ENCODE results near the gene C9orf153. TPM values are rescaled to one million over a fixed set of nuclear protein-coding genes. Genes with fewer than 3 reads are reported as not detected.
A peak's percentile ranks its signal among the peaks of the same experiment; 100 is the strongest.

Gene C9orf153
- total RNA-seq, 4 donors from 2014 or later, result 0.66 to 2.9 (median 1.2) TPM

- TF ChIP-seq, protein P1, sequence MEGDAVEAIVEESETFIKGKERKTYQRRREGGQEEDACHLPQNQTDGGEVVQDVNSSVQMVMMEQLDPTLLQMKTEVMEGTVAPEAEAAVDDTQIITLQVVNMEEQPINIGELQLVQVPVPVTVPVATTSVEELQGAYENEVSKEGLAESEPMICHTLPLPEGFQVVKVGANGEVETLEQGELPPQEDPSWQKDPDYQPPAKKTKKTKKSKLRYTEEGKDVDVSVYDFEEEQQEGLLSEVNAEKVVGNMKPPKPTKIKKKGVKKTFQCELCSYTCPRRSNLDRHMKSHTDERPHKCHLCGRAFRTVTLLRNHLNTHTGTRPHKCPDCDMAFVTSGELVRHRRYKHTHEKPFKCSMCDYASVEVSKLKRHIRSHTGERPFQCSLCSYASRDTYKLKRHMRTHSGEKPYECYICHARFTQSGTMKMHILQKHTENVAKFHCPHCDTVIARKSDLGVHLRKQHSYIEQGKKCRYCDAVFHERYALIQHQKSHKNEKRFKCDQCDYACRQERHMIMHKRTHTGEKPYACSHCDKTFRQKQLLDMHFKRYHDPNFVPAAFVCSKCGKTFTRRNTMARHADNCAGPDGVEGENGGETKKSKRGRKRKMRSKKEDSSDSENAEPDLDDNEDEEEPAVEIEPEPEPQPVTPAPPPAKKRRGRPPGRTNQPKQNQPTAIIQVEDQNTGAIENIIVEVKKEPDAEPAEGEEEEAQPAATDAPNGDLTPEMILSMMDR (IDR thresholded peaks at IDR 0.05), result no peak
- TF ChIP-seq POLR2A (IDR thresholded peaks at IDR 0.05), result no peak
- TF ChIP-seq EP300 (IDR thresholded peaks at IDR 0.05), result no peak
- Histone ChIP-seq H3K9me3 (no peaks in the 10 kb centered on the region), H3K4me3 (peak overlapping the region; percentile 77 to 96 (median 87)), H3K36me3 (no peaks in the 10 kb centered on the region), H3K4me1 (peaks cover 0 to 47% (median 18%) of the 10 kb centered on the region in 4 donors), H3K27ac (peak overlapping the region; percentile 95 to 100 (median 99)), H3K27me3 (no peaks in the 10 kb centered on the region)
- DNase-seq (ENCODE audit: low spot score in 2 of 2), result no peak
- WGBS, 2 donors, result 1 to 2% methylated on average over 3 to 15 of the region's 31 CpGs
These were observed 22.2 kb upstream of the C9orf153 start for GRCh38 chr9:86281593-86282076.

DNA sequence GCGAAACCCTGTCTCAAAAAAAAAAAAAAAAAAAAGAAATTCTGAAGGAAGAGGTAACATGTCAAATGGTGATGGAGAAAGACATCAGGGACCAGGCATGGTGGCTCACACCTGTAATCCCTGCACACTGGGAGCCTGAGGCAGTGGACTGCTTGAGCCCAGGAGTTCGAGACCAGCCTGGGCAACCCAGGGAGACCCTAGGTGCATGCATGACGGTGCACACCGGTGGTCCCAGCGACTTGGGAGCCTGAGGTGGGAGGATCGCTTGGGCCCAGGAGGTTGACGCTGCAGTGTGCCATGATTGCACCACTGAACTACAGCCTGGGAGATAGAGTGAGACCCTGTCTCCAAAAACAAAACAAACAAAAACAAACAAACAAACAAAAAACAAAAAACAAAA is 21.1 kb upstream of the C9orf153 start:
- Histone ChIP-seq H3K4me1 (peaks cover 0 to 56% (median 18%) of the 10 kb centered on the region in 4 donors), H3K9me3 (no peaks in the 10 kb centered on the region), H3K4me3 (no peak overlapping the region), H3K27me3 (no peaks in the 10 kb centered on the region), H3K36me3 (no peaks in the 10 kb centered on the region), H3K27ac (peak overlapping the region in 1 of 4 donors; percentile 99)
- no peak for TF ChIP-seq POLR2A (IDR thresholded peaks at IDR 0.05)
- TF ChIP-seq, protein P1 (IDR thresholded peaks at IDR 0.05), result no peak
- TF ChIP-seq EP300 (IDR thresholded peaks at IDR 0.05), result no peak
- DNase-seq (ENCODE audit: low spot score in 2 of 2), result no peak
- WGBS, 2 donors, result 91 to 92% methylated on average over 7 of the region's 7 CpGs

DNA sequence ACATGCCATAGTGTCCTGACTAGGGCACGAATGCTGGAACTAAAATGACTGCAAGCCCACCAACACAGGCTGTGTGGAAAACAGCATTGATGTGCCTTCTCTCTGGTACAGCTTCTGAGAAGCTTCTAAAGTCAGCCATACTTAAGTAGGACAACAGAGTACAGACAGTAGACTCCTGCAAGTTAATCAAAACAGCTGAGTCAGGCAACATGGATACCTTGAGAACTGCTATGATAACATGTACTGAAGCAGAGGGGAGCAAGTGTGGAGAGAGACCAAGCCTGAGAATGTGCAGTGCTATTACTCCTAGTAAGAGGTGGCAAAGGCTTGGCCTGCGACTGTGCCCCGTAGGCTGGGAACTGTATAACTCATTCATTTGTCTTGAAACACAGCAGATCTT is 20.4 kb upstream of the C9orf153 start:
- H3K4me3 ChIP-seq, result no peak overlapping the region
- 77 to 85% methylated on average over 3 of the region's 3 CpGs for WGBS, 2 donors
- DNase-seq (ENCODE audit: low spot score in 2 of 2), result no peak
- no peaks in the 10 kb centered on the region for H3K9me3 ChIP-seq
- H3K4me1 ChIP-seq, result peaks cover 0 to 64% (median 18%) of the 10 kb centered on the region in 4 donors
- H3K27me3 ChIP-seq, result no peaks in the 10 kb centered on the region
- H3K27ac ChIP-seq, result no peak overlapping the region
- no peaks in the 10 kb centered on the region for H3K36me3 ChIP-seq
- no peak for TF ChIP-seq EP300 (IDR thresholded peaks at IDR 0.05)
- TF ChIP-seq, protein P1 (IDR thresholded peaks at IDR 0.05), result no peak
- no peak for TF ChIP-seq POLR2A (IDR thresholded peaks at IDR 0.05)

DNA sequence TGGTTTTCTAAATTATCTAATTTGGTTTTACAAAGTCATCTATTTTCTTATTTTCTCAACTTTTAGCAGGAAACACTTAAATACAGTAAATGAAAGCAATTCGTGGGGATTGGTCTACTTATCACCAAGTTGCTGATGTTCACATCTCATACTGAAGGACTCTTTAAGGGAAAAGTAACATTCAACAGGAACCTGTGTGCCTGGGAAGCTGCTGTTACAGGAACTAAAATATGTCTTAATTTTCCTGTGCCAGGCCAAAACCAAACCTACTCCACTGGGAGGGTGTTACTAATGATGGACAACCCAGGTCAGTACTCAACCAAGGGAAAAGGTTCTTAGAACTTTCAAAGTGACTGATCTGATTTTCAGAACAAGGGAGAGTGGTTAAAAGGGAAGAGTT is 17.6 kb upstream of the C9orf153 start:
- H3K4me3 ChIP-seq, result no peak overlapping the region
- 68 to 72% methylated on average over 1 of the region's 1 CpG for WGBS, 2 donors
- H3K9me3 ChIP-seq, result no peaks in the 10 kb centered on the region
- no peak overlapping the region for H3K27ac ChIP-seq
- TF ChIP-seq, protein P1 (IDR thresholded peaks at IDR 0.05), result no peak
- no peak for TF ChIP-seq EP300 (IDR thresholded peaks at IDR 0.05)
- TF ChIP-seq POLR2A (IDR thresholded peaks at IDR 0.05), result no peak
- no peak for DNase-seq (ENCODE audit: low spot score in 2 of 2)
- no peaks in the 10 kb centered on the region for H3K27me3 ChIP-seq
- H3K4me1 ChIP-seq, result peaks cover 0 to 66% (median 16%) of the 10 kb centered on the region in 4 donors
- peaks cover 0 to 18% (median 0%) of the 10 kb centered on the region in 3 donors for H3K36me3 ChIP-seq

DNA sequence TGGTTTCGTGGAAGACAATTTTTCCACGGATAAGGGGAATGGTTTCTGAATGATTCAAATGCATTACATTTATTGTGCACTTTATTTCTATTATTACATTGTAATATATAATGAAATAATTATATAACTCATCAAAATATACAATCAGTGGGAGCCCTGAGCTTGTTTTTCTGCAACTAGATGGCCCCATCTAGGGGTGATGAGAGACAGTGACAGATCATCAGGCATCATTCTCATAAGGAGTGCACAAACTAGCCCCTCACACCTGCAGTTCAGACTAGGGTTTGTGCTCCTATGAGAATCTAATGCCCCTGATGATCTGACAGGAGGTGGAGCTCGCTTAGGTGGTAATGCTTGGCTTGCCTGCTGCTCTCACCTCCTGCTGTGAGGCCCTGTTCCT is 16.5 kb upstream of the C9orf153 start:
- Histone ChIP-seq H3K4me3 (no peak overlapping the region), H3K27ac (no peak overlapping the region), H3K9me3 (no peaks in the 10 kb centered on the region), H3K4me1 (peaks cover 0 to 61% (median 15%) of the 10 kb centered on the region in 4 donors), H3K36me3 (peaks cover 0 to 30% (median 4%) of the 10 kb centered on the region in 3 donors), H3K27me3 (no peaks in the 10 kb centered on the region)
- WGBS, 2 donors, result 73 to 87% methylated on average over 3 of the region's 3 CpGs
- DNase-seq (ENCODE audit: low spot score in 2 of 2), result no peak
- TF ChIP-seq POLR2A (IDR thresholded peaks at IDR 0.05) (no peak), EP300 (IDR thresholded peaks at IDR 0.05) (no peak)
- TF ChIP-seq, protein P1 (IDR thresholded peaks at IDR 0.05), result no peak

All from tibial nerve (tissue), 4 donors.